ENCODE measurements around the gene LCN6.

GRCh38 chr9:136735812-136736480 lies 12.4 kb downstream of the LCN6 start:
- no peak for TF ChIP-seq POLR2AphosphoS5 (IDR thresholded peaks at IDR 0.05; ENCODE audit: borderline replicate concordance, low read depth, low read length)
- no peak for TF ChIP-seq EZH2 (IDR thresholded peaks at IDR 0.05)
- TF ChIP-seq FOXP2 (optimal IDR thresholded peaks at IDR 0.05; ENCODE audit: control extremely low read depth, extremely low read length, insufficient read depth) = no peak
